Memory B cell (primary cell): ENCODE results near the gene KRTAP10-4.
A peak's percentile ranks its signal among the peaks of the same experiment; 100 is the strongest.

Experiments
- ATAC-seq: fragments of 150-1000 bp; cut with Tn5 transposase; 2 replicates; pipeline ENCODE4 v1.10.0; 2021; ENCODE audit warnings: low read depth, mild to moderate bottlenecking, moderate library complexity
- DNase-seq, 2 donors: peaks; one replicate each; pipeline ENCODE4 v3.0.0; 2022; ENCODE audit warnings: low spot score in 2 of 2
- H3K27ac Mint-ChIP-seq: one replicate; pipeline ENCODE4 v1.8.0; 2022; ENCODE audit warnings: mild to moderate bottlenecking, moderate library complexity, mixed read lengths
- H3K27me3 Mint-ChIP-seq: one replicate; pipeline ENCODE4 v1.8.0; 2022; ENCODE audit warnings: mixed read lengths
- H3K36me3 Mint-ChIP-seq: one replicate; pipeline ENCODE4 v1.8.0; 2022; ENCODE audit warnings: mild to moderate bottlenecking, mixed read lengths
- H3K4me1 Mint-ChIP-seq: one replicate; pipeline ENCODE4 v1.8.0; 2022; ENCODE audit warnings: mixed read lengths
- H3K4me3 Mint-ChIP-seq: one replicate; pipeline ENCODE4 v1.8.0; 2022; ENCODE audit warnings: mild to moderate bottlenecking, moderate library complexity, mixed read lengths
- H3K9me3 Mint-ChIP-seq: one replicate; pipeline ENCODE4 v1.8.0; 2022; ENCODE audit warnings: mixed read lengths

KRTAP10-4 gene

GRCh38 chr21:44613386-44614155 lies 40.0 kb downstream of the KRTAP10-4 start:
- Mint-ChIP-seq H3K4me1 (peaks cover 2% of the 10 kb centered on the region), H3K9me3 (peaks cover 15% of the 10 kb centered on the region), H3K4me3 (no peak overlapping the region), H3K27ac (no peak overlapping the region), H3K36me3 (peaks cover 9% of the 10 kb centered on the region), H3K27me3 (peaks cover 15% of the 10 kb centered on the region)
- no peak for ATAC-seq
- peak in 1 of 2 donors; percentile 8 for DNase-seq

GRCh38 chr21:44614161-44614631 lies 40.7 kb downstream of the KRTAP10-4 start:
- ATAC-seq (no peak), DNase-seq (no peak)
- Mint-ChIP-seq H3K27ac (no peak overlapping the region), H3K4me1 (peaks cover 8% of the 10 kb centered on the region), H3K27me3 (peaks cover 14% of the 10 kb centered on the region), H3K4me3 (no peak overlapping the region), H3K9me3 (peaks cover 10% of the 10 kb centered on the region), H3K36me3 (peaks cover 6% of the 10 kb centered on the region)

DNA sequence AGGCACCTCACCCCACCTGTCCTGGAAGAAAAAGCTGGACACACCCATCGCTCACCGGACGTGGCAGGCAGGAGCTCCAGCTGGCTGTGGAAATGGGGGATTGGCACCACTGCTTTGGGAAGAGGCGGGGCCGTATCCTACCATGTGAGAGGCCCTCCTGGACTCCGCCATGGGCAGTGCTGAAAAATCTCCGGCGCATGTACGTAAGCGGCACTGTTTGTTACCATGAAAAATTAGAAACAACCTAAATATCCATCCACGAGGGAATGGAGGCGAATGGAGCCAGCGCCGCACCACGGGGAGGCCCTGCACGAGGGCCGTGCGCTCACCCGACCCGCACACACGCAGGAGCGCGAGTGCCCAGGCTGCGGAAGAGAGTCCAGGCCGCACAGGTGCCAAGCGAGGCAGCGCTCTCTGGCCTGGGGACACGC lies 41.4 kb downstream of the KRTAP10-4 start:
- peaks cover 13% of the 10 kb centered on the region for H3K36me3 Mint-ChIP-seq
- peaks cover 14% of the 10 kb centered on the region for H3K27me3 Mint-ChIP-seq
- no peak for ATAC-seq
- H3K4me1 Mint-ChIP-seq = peaks cover 9% of the 10 kb centered on the region
- no peak for DNase-seq
- H3K27ac Mint-ChIP-seq = no peak overlapping the region
- H3K9me3 Mint-ChIP-seq = peaks cover 11% of the 10 kb centered on the region
- no peak overlapping the region for H3K4me3 Mint-ChIP-seq

DNA sequence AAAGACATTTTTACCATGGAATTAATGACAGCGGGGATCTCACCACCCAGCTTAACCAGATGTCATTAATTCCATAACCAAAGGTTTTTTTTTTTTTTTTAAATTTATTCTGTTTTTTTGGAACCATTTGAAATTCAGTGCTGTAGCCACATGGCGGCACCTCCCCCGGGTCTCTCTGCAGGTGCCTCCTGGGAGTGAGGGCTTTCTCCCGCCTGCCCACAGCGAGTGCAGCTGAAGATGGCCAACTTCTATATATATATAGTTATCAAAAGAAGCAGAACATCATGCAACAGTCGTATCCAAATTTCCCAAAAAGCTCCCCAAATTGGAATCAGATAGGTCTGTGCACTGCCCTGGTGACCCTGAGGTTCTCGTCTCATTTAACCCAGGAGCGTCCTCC lies 41.9 kb downstream of the KRTAP10-4 start:
- ATAC-seq = no peak
- Mint-ChIP-seq H3K27me3 (peaks cover 14% of the 10 kb centered on the region), H3K9me3 (peaks cover 13% of the 10 kb centered on the region), H3K27ac (no peak overlapping the region), H3K36me3 (peaks cover 14% of the 10 kb centered on the region), H3K4me1 (peaks cover 9% of the 10 kb centered on the region), H3K4me3 (no peak overlapping the region)
- DNase-seq = no peak

DNA sequence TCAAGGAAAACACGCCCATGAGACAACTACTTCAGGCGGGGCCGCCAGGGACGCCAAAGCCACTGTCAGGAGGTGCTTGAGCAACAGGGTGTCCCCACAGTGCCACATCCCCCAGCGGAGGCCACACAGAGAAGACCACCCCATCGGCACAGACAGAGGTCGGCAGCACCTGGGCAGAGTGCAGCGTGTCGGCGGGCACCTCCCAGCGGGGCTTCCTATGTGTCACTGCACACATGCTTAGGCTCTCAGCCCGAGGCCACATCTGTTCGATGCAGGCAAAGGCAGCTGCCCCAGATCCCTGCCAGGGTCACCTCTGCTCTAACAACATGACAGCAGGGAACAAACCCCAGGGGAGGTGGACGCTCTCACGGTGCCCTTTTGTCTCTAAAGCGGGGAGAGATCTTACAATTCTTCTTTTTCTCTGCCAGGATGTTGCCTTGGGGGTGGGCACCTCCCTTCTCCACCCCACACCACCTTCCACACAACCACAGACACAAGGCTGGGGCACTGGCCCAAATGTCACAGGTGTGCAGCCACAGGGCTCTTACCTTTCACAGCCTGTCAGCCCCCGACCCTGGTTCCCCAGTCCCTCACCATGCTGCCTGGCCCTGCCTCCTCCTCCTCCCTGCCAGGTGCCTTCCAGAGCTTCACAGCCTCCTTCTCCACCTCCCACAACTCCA lies 42.5 kb downstream of the KRTAP10-4 start:
- ATAC-seq = no peak
- Mint-ChIP-seq H3K36me3 (peaks cover 19% of the 10 kb centered on the region), H3K27me3 (peaks cover 14% of the 10 kb centered on the region), H3K4me1 (peaks cover 9% of the 10 kb centered on the region), H3K27ac (no peak overlapping the region), H3K9me3 (peaks cover 16% of the 10 kb centered on the region), H3K4me3 (no peak overlapping the region)
- no peak for DNase-seq

DNA sequence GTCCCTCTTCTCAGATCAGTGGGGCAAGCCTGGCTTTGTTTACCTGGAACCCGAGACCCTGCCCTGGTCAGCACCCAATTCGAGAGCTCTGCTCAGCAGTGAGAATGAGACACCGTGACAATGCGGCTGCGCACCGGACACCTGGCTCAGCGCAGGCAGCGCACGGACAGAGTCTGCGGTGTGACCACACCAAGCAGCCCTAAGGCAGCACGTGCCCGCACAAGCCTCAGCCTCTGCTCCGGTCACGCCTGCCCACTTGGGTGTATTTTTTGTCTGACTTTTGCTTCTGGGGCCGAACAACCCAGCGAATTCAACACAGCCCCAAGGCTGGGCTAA lies 43.0 kb downstream of the KRTAP10-4 start:
- Mint-ChIP-seq H3K9me3 (peaks cover 16% of the 10 kb centered on the region), H3K4me1 (peaks cover 9% of the 10 kb centered on the region), H3K4me3 (no peak overlapping the region), H3K27me3 (peaks cover 14% of the 10 kb centered on the region), H3K36me3 (peaks cover 19% of the 10 kb centered on the region), H3K27ac (no peak overlapping the region)
- DNase-seq = no peak
- ATAC-seq = no peak

- Mint-ChIP-seq H3K36me3 (peaks cover 19% of the 10 kb centered on the region), H3K27ac (no peak overlapping the region), H3K4me1 (peaks cover 9% of the 10 kb centered on the region), H3K4me3 (no peak overlapping the region), H3K27me3 (peaks cover 14% of the 10 kb centered on the region), H3K9me3 (peaks cover 16% of the 10 kb centered on the region)
- DNase-seq = no peak
- no peak for ATAC-seq
These were observed 43.6 kb downstream of the KRTAP10-4 start for GRCh38 chr21:44617071-44617501.

- DNase-seq (no peak), ATAC-seq (no peak)
- peaks cover 9% of the 10 kb centered on the region for H3K4me1 Mint-ChIP-seq
- peaks cover 15% of the 10 kb centered on the region for H3K36me3 Mint-ChIP-seq
- peaks cover 21% of the 10 kb centered on the region for H3K9me3 Mint-ChIP-seq
- H3K27me3 Mint-ChIP-seq = peaks cover 13% of the 10 kb centered on the region
- peak overlapping the region; percentile 45 for H3K27ac Mint-ChIP-seq
- no peak overlapping the region for H3K4me3 Mint-ChIP-seq
These were observed 45.0 kb downstream of the KRTAP10-4 start for GRCh38 chr21:44618504-44618903.

- Mint-ChIP-seq H3K27me3 (peaks cover 10% of the 10 kb centered on the region), H3K27ac (peak overlapping the region; percentile 45), H3K36me3 (peaks cover 16% of the 10 kb centered on the region), H3K4me1 (peaks cover 9% of the 10 kb centered on the region), H3K9me3 (peaks cover 25% of the 10 kb centered on the region), H3K4me3 (peak overlapping the region; percentile 7)
- no peak for DNase-seq
- ATAC-seq = peak; percentile 83
These were observed 45.4 kb downstream of the KRTAP10-4 start for GRCh38 chr21:44618909-44619308.

DNA sequence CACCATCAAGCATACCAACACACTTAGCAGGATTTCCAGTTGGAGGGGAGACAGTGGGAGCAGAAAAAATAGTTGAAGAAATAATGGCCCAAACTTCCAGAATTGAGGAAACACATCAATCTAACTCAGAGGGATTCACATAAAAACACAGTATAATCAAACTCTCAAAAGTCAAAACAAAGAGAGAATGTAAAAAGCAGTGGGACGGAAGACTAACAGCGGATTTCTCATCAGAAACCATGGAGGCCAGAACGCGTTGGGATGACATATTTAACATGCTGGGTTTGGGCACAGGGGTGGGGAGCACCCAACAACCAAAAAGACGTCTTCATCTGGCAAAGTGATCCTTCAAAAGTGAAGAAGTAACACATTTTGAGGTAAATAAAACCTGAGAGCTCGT lies 46.4 kb downstream of the KRTAP10-4 start:
- peaks cover 32% of the 10 kb centered on the region for H3K9me3 Mint-ChIP-seq
- peaks cover 20% of the 10 kb centered on the region for H3K36me3 Mint-ChIP-seq
- H3K4me1 Mint-ChIP-seq = peaks cover 9% of the 10 kb centered on the region

GRCh38 chr21:44623575-44623974 lies 50.0 kb downstream of the KRTAP10-4 start:
- Mint-ChIP-seq H3K27me3 (peaks cover 15% of the 10 kb centered on the region), H3K4me1 (peaks cover 7% of the 10 kb centered on the region), H3K4me3 (no peak overlapping the region), H3K27ac (no peak overlapping the region), H3K9me3 (peaks cover 32% of the 10 kb centered on the region), H3K36me3 (peaks cover 20% of the 10 kb centered on the region)
- DNase-seq (no peak), ATAC-seq (no peak)

More for the DNA sequence above, 46.4 kb downstream of the KRTAP10-4 start:
- no peak for ATAC-seq
- H3K27ac Mint-ChIP-seq = no peak overlapping the region
- peaks cover 10% of the 10 kb centered on the region for H3K27me3 Mint-ChIP-seq
- DNase-seq = no peak
- no peak overlapping the region for H3K4me3 Mint-ChIP-seq
